HG03460 (cell line): ENCODE data around the gene TNFRSF8.

ENCODE experiments used
- ATAC-seq: cut with Tn5 transposase; IDR thresholded peaks from one replicate; pipeline ENCODE4 v1.9.1; 2021; ENCODE audit not compliant: unreplicated experiment

The TNFRSF8 gene

GRCh38 chr1:12153181-12153785, 90.2 kb downstream of the TNFRSF8 start:
- no peak for ATAC-seq

- no peak for ATAC-seq
Observed at GRCh38 chr1:12155328-12155727, 92.2 kb downstream of the TNFRSF8 start.

- ATAC-seq, result no peak
Observed at GRCh38 chr1:12157366-12158231, 94.5 kb downstream of the TNFRSF8 start.

- ATAC-seq, result no peak
Observed at GRCh38 chr1:12158357-12159092, 95.4 kb downstream of the TNFRSF8 start.

GRCh38 chr1:12159816-12160215, 96.7 kb downstream of the TNFRSF8 start:
- no peak for ATAC-seq

- ATAC-seq, result peak; percentile 3
Observed at GRCh38 chr1:12161324-12161661, 98.2 kb downstream of the TNFRSF8 start.

GRCh38 chr1:12161662-12162458, 98.8 kb downstream of the TNFRSF8 start:
- peak; percentile 81 for ATAC-seq

GRCh38 chr1:12162459-12163137, 99.5 kb downstream of the TNFRSF8 start:
- ATAC-seq, result no peak

- ATAC-seq, result no peak
Observed at GRCh38 chr1:12163210-12163609, 100.1 kb downstream of the TNFRSF8 start.

GRCh38 chr1:12164210-12164609, 101.1 kb downstream of the TNFRSF8 start:
- no peak for ATAC-seq

- ATAC-seq, result no peak
Observed at GRCh38 chr1:12165342-12165741, 102.2 kb downstream of the TNFRSF8 start.

- ATAC-seq, result peak; percentile 40
Observed at GRCh38 chr1:12166834-12167492, 103.9 kb downstream of the TNFRSF8 start, which contains the start of gene TNFRSF1B. Gene TNFRSF1B (plus strand): TSS chr1:12166991. CDS start chr1:12167092, 101 bp downstream.

- ATAC-seq, result no peak
Observed at GRCh38 chr1:12167493-12168429, 104.7 kb downstream of the TNFRSF8 start.

GRCh38 chr1:12168451-12169160, 105.5 kb downstream of the TNFRSF8 start:
- no peak for ATAC-seq

GRCh38 chr1:12169442-12170135, 106.5 kb downstream of the TNFRSF8 start:
- ATAC-seq, result no peak

- no peak for ATAC-seq
Observed at GRCh38 chr1:12170263-12170671, 107.2 kb downstream of the TNFRSF8 start.

GRCh38 chr1:12171206-12172041, 108.3 kb downstream of the TNFRSF8 start:
- ATAC-seq, result no peak
